GM12865 (cell line): ENCODE measurements around the gene EXOSC7.
A peak's percentile ranks its signal among the peaks of the same experiment; 100 is the strongest.

Experiments
- DNase-seq: peaks from one replicate; pipeline ENCODE4 v3.0.0; 2010; ENCODE audit warnings: low read depth
- H3K4me3 ChIP-seq: 2 replicates; pipeline ENCODE4 v1.5.1; 2011; ENCODE audit warnings: mild to moderate bottlenecking, low read depth, low read length, control low read depth
- CTCF ChIP-seq: IDR thresholded peaks from 2 replicates; pipeline ENCODE4 v1.5.1; 2011; ENCODE audit warnings: low read length, control low read depth, low read depth, inconsistent platforms; ENCODE audit not compliant: insufficient read depth; ENCODE audit errors: missing control alignments

The EXOSC7 gene

GRCh38 chr3:44969828-44970179, 6.2 kb upstream of the EXOSC7 start:
- no peak for DNase-seq
- TF ChIP-seq CTCF = no peak
- no peak overlapping the region for H3K4me3 ChIP-seq

GRCh38 chr3:44970926-44971490, 5.0 kb upstream of the EXOSC7 start:
- DNase-seq = no peak

DNA sequence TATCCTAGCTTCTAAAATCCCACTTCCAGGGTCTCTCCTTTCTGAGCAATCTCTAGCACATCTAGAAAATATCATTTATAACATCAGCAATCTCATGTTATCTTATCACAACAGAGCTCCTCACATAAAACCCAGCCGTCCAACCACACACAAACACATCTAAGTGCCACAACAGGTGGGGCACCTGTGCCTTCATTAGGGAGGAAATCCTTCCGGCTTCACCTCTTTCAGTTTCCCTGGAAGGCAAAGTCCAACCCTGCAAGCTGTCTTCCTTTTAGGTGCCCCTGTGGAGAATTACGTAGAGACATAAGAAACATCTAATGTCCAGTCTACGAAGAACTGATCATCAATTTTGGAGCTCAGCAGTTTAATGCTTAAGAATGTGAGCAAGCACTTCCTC, 1.6 kb upstream of the EXOSC7 start:
- DNase-seq = no peak
- TF ChIP-seq CTCF = no peak
- peak overlapping the region; percentile 100 for H3K4me3 ChIP-seq

More at GRCh38 chr3:44970926-44971490, 5.0 kb upstream of the EXOSC7 start:
- no peak overlapping the region for H3K4me3 ChIP-seq
- no peak for TF ChIP-seq CTCF

GRCh38 chr3:44981220-44981619, 5.2 kb downstream of the EXOSC7 start:
- TF ChIP-seq CTCF = no peak
- H3K4me3 ChIP-seq = no peak overlapping the region
- no peak for DNase-seq

GRCh38 chr3:44981751-44982150, 5.7 kb downstream of the EXOSC7 start:
- DNase-seq = peak; percentile 28
- H3K4me3 ChIP-seq = no peak overlapping the region
- no peak for TF ChIP-seq CTCF

GRCh38 chr3:44982817-44983216, 6.8 kb downstream of the EXOSC7 start:
- no peak for DNase-seq
- no peak overlapping the region for H3K4me3 ChIP-seq
- no peak for TF ChIP-seq CTCF

GRCh38 chr3:44983484-44983941, 7.5 kb downstream of the EXOSC7 start:
- TF ChIP-seq CTCF = no peak
- no peak for DNase-seq
- no peak overlapping the region for H3K4me3 ChIP-seq
